ENCODE measurements around the gene SLC38A10.

GRCh38 chr17:81295676-81296381 is 722 bp upstream of the SLC38A10 start:
- no peak for TF ChIP-seq EZH2 (IDR thresholded peaks at IDR 0.05; ENCODE audit: insufficient read depth, poor library complexity, severe bottlenecking)
- TF ChIP-seq EZH2phosphoT487 (IDR thresholded peaks at IDR 0.05; ENCODE audit: insufficient read depth, low read depth): no peak
